ENCODE data around the gene PRDM5.

PRDM5 gene

GRCh38 chr4:120835342-120835741 is 87.2 kb downstream of the PRDM5 start:
- H3K4me1 ChIP-seq (ENCODE audit: insufficient read depth, low read length), result no peaks in the 10 kb centered on the region
- no peaks in the 10 kb centered on the region; the same call in none of the 2 replicates for H3K9me3 ChIP-seq (ENCODE audit: control insufficient read depth, insufficient read depth, low read length)
- H3K9ac ChIP-seq (ENCODE audit: low read depth, low read length), result no peak overlapping the region
- H3K36me3 ChIP-seq (ENCODE audit: insufficient read depth, low read length), result no peaks in the 10 kb centered on the region; the same call in 1 of the 2 replicates

GRCh38 chr4:120830204-120830603 is 92.3 kb downstream of the PRDM5 start:
- Histone ChIP-seq H3K9me3 (ENCODE audit: control insufficient read depth, insufficient read depth, low read length) (no peaks in the 10 kb centered on the region; the same call in none of the 2 replicates), H3K4me1 (ENCODE audit: insufficient read depth, low read length) (no peaks in the 10 kb centered on the region), H3K36me3 (ENCODE audit: insufficient read depth, low read length) (no peaks in the 10 kb centered on the region), H3K9ac (ENCODE audit: low read depth, low read length) (no peak overlapping the region)

GRCh38 chr4:120829113-120829831 is 93.3 kb downstream of the PRDM5 start:
- no peak overlapping the region for H3K9ac ChIP-seq (ENCODE audit: low read depth, low read length)
- H3K9me3 ChIP-seq (ENCODE audit: control insufficient read depth, insufficient read depth, low read length), result no peaks in the 10 kb centered on the region; the same call in 1 of the 2 replicates
- H3K4me1 ChIP-seq (ENCODE audit: insufficient read depth, low read length), result no peaks in the 10 kb centered on the region
- no peaks in the 10 kb centered on the region for H3K36me3 ChIP-seq (ENCODE audit: insufficient read depth, low read length)

- Histone ChIP-seq H3K4me1 (ENCODE audit: insufficient read depth, low read length) (0 out of 2 replicates have a peak, but pooled peaks cover 2% of the 10 kb centered on the region), H3K9ac (ENCODE audit: low read depth, low read length) (no peak overlapping the region), H3K36me3 (ENCODE audit: insufficient read depth, low read length) (no peaks in the 10 kb centered on the region), H3K9me3 (ENCODE audit: control insufficient read depth, insufficient read depth, low read length) (no peaks in the 10 kb centered on the region)
Observed at GRCh38 chr4:120826853-120827252, 95.7 kb downstream of the PRDM5 start.

- Histone ChIP-seq H3K36me3 (ENCODE audit: insufficient read depth, low read length) (no peaks in the 10 kb centered on the region), H3K4me1 (ENCODE audit: insufficient read depth, low read length) (0 out of 2 replicates have a peak, but pooled peaks cover 2% of the 10 kb centered on the region), H3K9ac (ENCODE audit: low read depth, low read length) (no peak overlapping the region), H3K9me3 (ENCODE audit: control insufficient read depth, insufficient read depth, low read length) (no peaks in the 10 kb centered on the region)
Observed at GRCh38 chr4:120826449-120826848, 96.1 kb downstream of the PRDM5 start.

- no peaks in the 10 kb centered on the region for H3K36me3 ChIP-seq (ENCODE audit: insufficient read depth, low read length)
- H3K9me3 ChIP-seq (ENCODE audit: control insufficient read depth, insufficient read depth, low read length), result no peaks in the 10 kb centered on the region
- H3K9ac ChIP-seq (ENCODE audit: low read depth, low read length), result no peak overlapping the region
- 0 out of 2 replicates have a peak, but pooled peaks cover 2% of the 10 kb centered on the region for H3K4me1 ChIP-seq (ENCODE audit: insufficient read depth, low read length)
Observed at GRCh38 chr4:120824946-120825345, 97.6 kb downstream of the PRDM5 start.

GRCh38 chr4:120821977-120822376 is 100.5 kb downstream of the PRDM5 start:
- 0 out of 2 replicates have a peak, but pooled peaks cover 2% of the 10 kb centered on the region for H3K4me1 ChIP-seq (ENCODE audit: insufficient read depth, low read length)
- no peak overlapping the region for H3K9ac ChIP-seq (ENCODE audit: low read depth, low read length)
- H3K36me3 ChIP-seq (ENCODE audit: insufficient read depth, low read length), result no peaks in the 10 kb centered on the region
- no peaks in the 10 kb centered on the region for H3K9me3 ChIP-seq (ENCODE audit: control insufficient read depth, insufficient read depth, low read length)

GRCh38 chr4:120821029-120821428 is 101.5 kb downstream of the PRDM5 start:
- no peaks in the 10 kb centered on the region for H3K9me3 ChIP-seq (ENCODE audit: control insufficient read depth, insufficient read depth, low read length)
- no peak overlapping the region for H3K9ac ChIP-seq (ENCODE audit: low read depth, low read length)
- H3K36me3 ChIP-seq (ENCODE audit: insufficient read depth, low read length), result no peaks in the 10 kb centered on the region
- H3K4me1 ChIP-seq (ENCODE audit: insufficient read depth, low read length), result 0 out of 2 replicates have a peak, but pooled peaks cover 2% of the 10 kb centered on the region

- Histone ChIP-seq H3K4me1 (ENCODE audit: insufficient read depth, low read length) (0 out of 2 replicates have a peak, but pooled peaks cover 2% of the 10 kb centered on the region), H3K9me3 (ENCODE audit: control insufficient read depth, insufficient read depth, low read length) (no peaks in the 10 kb centered on the region), H3K36me3 (ENCODE audit: insufficient read depth, low read length) (no peaks in the 10 kb centered on the region), H3K9ac (ENCODE audit: low read depth, low read length) (no peak overlapping the region)
Observed at GRCh38 chr4:120819805-120820437, 102.6 kb downstream of the PRDM5 start.

GRCh38 chr4:120816296-120816965 is 106.1 kb downstream of the PRDM5 start:
- no peaks in the 10 kb centered on the region; the same call in 1 of the 2 replicates for H3K36me3 ChIP-seq (ENCODE audit: insufficient read depth, low read length)
- no peaks in the 10 kb centered on the region for H3K9me3 ChIP-seq (ENCODE audit: control insufficient read depth, insufficient read depth, low read length)
- no peaks in the 10 kb centered on the region for H3K4me1 ChIP-seq (ENCODE audit: insufficient read depth, low read length)
- no peak overlapping the region for H3K9ac ChIP-seq (ENCODE audit: low read depth, low read length)

- Histone ChIP-seq H3K4me1 (ENCODE audit: insufficient read depth, low read length) (no peaks in the 10 kb centered on the region), H3K9me3 (ENCODE audit: control insufficient read depth, insufficient read depth, low read length) (peaks cover 3% of the 10 kb centered on the region; the same call in 1 of the 2 replicates), H3K36me3 (ENCODE audit: insufficient read depth, low read length) (no peaks in the 10 kb centered on the region; the same call in 1 of the 2 replicates), H3K9ac (ENCODE audit: low read depth, low read length) (no peak overlapping the region)
Observed at GRCh38 chr4:120815361-120815760, 107.2 kb downstream of the PRDM5 start.

GRCh38 chr4:120814886-120815285 is 107.6 kb downstream of the PRDM5 start:
- peaks cover 3% of the 10 kb centered on the region; the same call in 1 of the 2 replicates for H3K36me3 ChIP-seq (ENCODE audit: insufficient read depth, low read length)
- peaks cover 3% of the 10 kb centered on the region; the same call in 1 of the 2 replicates for H3K9me3 ChIP-seq (ENCODE audit: control insufficient read depth, insufficient read depth, low read length)
- no peak overlapping the region for H3K9ac ChIP-seq (ENCODE audit: low read depth, low read length)
- H3K4me1 ChIP-seq (ENCODE audit: insufficient read depth, low read length), result no peaks in the 10 kb centered on the region

- Histone ChIP-seq H3K9me3 (ENCODE audit: control insufficient read depth, insufficient read depth, low read length) (peaks cover 3% of the 10 kb centered on the region; the same call in 1 of the 2 replicates), H3K9ac (ENCODE audit: low read depth, low read length) (no peak overlapping the region), H3K4me1 (ENCODE audit: insufficient read depth, low read length) (no peaks in the 10 kb centered on the region), H3K36me3 (ENCODE audit: insufficient read depth, low read length) (peaks cover 3% of the 10 kb centered on the region; the same call in 1 of the 2 replicates)
Observed at GRCh38 chr4:120812216-120812615, 110.3 kb downstream of the PRDM5 start.

GRCh38 chr4:120809518-120809917 is 113.0 kb downstream of the PRDM5 start:
- H3K36me3 ChIP-seq (ENCODE audit: insufficient read depth, low read length), result peaks cover 3% of the 10 kb centered on the region; the same call in 1 of the 2 replicates
- H3K4me1 ChIP-seq (ENCODE audit: insufficient read depth, low read length), result no peaks in the 10 kb centered on the region
- no peak overlapping the region for H3K9ac ChIP-seq (ENCODE audit: low read depth, low read length)
- peaks cover 3% of the 10 kb centered on the region; the same call in 1 of the 2 replicates for H3K9me3 ChIP-seq (ENCODE audit: control insufficient read depth, insufficient read depth, low read length)
